ENCODE results near the gene CAMKV.

- TF ChIP-seq EZH2phosphoT487 (IDR thresholded peaks at IDR 0.05; ENCODE audit: borderline replicate concordance, low read depth), result no peak
- TF ChIP-seq POLR2AphosphoS5 (IDR thresholded peaks at IDR 0.05; ENCODE audit: low read depth, low read length), result no peak
- TF ChIP-seq, protein P1, sequence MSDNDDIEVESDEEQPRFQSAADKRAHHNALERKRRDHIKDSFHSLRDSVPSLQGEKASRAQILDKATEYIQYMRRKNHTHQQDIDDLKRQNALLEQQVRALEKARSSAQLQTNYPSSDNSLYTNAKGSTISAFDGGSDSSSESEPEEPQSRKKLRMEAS (IDR thresholded peaks at IDR 0.05; ENCODE audit: low read depth), result no peak
- TF ChIP-seq, protein P2, sequence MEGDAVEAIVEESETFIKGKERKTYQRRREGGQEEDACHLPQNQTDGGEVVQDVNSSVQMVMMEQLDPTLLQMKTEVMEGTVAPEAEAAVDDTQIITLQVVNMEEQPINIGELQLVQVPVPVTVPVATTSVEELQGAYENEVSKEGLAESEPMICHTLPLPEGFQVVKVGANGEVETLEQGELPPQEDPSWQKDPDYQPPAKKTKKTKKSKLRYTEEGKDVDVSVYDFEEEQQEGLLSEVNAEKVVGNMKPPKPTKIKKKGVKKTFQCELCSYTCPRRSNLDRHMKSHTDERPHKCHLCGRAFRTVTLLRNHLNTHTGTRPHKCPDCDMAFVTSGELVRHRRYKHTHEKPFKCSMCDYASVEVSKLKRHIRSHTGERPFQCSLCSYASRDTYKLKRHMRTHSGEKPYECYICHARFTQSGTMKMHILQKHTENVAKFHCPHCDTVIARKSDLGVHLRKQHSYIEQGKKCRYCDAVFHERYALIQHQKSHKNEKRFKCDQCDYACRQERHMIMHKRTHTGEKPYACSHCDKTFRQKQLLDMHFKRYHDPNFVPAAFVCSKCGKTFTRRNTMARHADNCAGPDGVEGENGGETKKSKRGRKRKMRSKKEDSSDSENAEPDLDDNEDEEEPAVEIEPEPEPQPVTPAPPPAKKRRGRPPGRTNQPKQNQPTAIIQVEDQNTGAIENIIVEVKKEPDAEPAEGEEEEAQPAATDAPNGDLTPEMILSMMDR (IDR thresholded peaks at IDR 0.05), result no peak
- TF ChIP-seq RCOR1 (IDR thresholded peaks at IDR 0.05; ENCODE audit: low read length), result no peak
- no peak for TF ChIP-seq SMC3 (IDR thresholded peaks at IDR 0.05; ENCODE audit: low read depth, low read length)
Observed at GRCh38 chr3:49868862-49869466, 742 bp downstream of the CAMKV start.
